Body of pancreas (tissue), 4 donors: ENCODE data around the gene FZD1.

Experiments used
- CTCF ChIP-seq, 7 experiments: fragments of 450-650 bp in 4 of 7; fragments of 200-600 bp in 3 of 7; sonication (generic) in 3 of 7; IDR thresholded peaks; one replicate each; pipeline ENCODE4 v1.5.1; 2016 to 2019; ENCODE audit warnings: antibody characterized with exemption in 7 of 7
- POLR2A ChIP-seq, 3 donors: fragments of 450-650 bp; IDR thresholded peaks; one replicate each; pipeline ENCODE4 v1.6.1; 2016; ENCODE audit warnings: antibody characterized with exemption in 3 of 3, mild to moderate bottlenecking in 2 of 3

- no peak for TF ChIP-seq POLR2A (IDR thresholded peaks at IDR 0.05)
- no peak for TF ChIP-seq CTCF (IDR thresholded peaks at IDR 0.05)
Observed at GRCh38 chr7:91286432-91286831, 22.2 kb downstream of the FZD1 start.
